HG03439 (cell line): ENCODE results near the gene HRH3.

Source experiments
- ATAC-seq: cut with Tn5 transposase; IDR thresholded peaks from one replicate; pipeline ENCODE4 v1.9.1; 2021; ENCODE audit warnings: mild to moderate bottlenecking, moderate library complexity; ENCODE audit not compliant: unreplicated experiment

HRH3 gene

GRCh38 chr20:62244644-62245108 lies 24.6 kb upstream of the HRH3 start:
- no peak for ATAC-seq

DNA sequence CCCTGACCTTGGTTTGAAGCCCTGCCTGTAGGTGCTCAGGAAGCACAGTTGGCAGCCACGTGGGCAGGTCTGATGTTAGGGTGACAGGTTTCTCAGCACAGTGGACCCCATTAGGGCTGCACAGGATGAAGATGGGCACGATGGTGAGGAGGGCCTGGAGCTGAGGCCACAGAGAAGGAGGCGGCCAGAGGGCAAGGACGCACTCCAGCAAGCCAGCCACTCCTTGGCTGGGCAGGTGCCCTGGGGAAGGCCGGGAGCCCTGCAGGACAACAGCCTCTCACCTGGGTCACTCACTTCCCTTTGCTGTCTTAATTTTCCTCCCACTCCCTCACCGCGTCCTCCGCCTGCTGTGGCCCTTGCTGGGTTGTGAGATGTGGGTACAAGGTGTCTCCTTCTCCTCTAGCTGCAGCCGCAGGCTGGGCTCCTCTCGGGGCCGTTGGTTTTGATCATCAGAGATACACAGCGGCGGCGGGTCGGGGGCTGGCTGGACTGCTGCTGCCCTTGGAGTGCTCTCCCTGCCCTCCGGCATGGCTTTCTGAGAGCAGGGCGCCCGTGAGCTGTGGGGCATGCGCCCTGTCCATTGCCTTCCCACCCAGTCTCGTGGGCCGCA lies 23.9 kb upstream of the HRH3 start:
- ATAC-seq: no peak

- ATAC-seq: no peak
Measured at GRCh38 chr20:62243106-62243505, 23.0 kb upstream of the HRH3 start.

GRCh38 chr20:62242176-62242575 lies 22.1 kb upstream of the HRH3 start:
- ATAC-seq: no peak

DNA sequence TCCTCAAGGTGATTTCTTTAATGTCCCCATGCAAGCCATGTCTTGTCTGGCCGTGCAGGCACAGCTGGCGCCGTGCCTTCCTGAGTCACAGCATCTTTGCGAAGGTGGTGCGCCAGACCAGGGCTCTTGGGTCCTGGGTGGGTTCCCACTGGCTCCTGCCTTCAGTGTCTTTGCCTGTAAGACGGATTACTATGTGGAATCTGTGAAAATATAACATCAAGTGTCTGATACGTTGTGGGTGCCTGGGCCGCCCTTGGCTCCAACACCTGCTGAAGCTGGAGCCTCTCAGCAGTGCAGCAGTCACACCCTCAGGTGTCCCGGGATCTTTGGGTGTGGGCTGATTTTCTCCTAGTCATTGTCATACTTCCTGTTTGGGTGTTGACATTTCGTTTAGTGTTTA lies 21.4 kb upstream of the HRH3 start:
- ATAC-seq: no peak

DNA sequence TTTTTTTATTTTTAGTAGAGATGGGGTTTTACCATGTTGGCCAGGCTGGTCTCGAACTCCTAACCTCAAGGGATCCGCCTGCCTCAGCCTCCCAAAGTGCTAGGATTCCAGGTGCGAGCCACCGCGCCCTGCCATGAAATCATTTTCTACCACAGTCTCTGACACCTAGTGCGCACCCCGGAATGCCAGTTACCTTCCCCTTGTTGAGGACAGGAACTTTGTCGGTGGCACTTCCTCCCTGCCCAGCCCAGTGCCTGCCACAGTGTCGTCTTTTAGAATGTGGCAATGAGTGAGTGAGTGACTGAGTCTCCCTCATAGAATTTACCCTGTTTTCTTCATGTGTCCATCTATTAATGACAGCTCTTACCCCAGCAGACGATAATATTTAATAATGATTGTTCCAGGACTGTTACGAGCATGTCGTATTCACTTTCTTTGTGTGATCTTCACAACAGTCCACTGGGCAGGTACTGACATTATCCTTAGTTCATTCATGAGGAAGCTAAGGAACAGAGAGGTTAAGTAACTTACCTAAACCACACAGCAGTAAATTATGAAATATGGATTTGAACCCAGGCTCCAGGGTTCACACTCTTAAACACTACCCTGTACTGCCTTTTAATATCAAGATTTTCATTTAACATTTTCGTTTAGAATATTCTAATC lies 20.1 kb upstream of the HRH3 start:
- ATAC-seq: no peak

DNA sequence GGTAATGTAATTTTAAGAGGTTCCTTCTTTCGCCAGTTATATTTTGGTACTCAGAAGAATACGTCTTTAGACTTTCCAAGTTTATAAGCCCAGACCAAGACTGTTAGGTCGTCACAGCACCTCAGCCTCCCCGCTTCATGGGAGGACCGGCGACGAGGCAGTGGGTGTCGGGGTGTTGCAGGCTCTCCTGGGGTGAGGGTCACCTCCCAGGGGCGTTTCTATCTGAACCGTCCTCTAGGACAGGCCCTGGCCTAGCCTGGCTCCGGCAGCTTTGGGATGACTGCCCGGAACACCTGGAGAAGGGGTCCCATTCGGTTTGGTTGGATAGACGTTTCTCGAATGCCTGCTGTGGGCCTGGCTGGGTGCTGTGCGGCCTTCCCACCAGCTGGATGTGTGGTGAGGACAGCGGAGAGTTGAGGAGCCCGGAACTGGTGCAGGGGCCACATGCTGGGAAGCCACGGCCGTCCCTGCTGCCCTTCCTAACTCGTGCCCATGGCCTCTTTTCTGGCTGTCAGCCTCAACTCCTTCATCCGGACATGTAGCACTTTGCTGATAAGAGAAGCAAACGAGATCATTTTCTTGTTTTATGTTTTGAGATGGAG lies 19.3 kb upstream of the HRH3 start:
- no peak for ATAC-seq

GRCh38 chr20:62238569-62239277 lies 18.6 kb upstream of the HRH3 start:
- ATAC-seq: peak; percentile 1

GRCh38 chr20:62237801-62238568 lies 17.9 kb upstream of the HRH3 start, which contains the start of gene OSBPL2:
TSS of gene OSBPL2 (plus strand) at chr20:62238521. CDS start at chr20:62256185, 17,664 bp downstream.
- ATAC-seq: peak; percentile 96

GRCh38 chr20:62237514-62237800 lies 17.4 kb upstream of the HRH3 start:
- ATAC-seq: no peak

GRCh38 chr20:62236766-62237513 lies 16.9 kb upstream of the HRH3 start:
- ATAC-seq: no peak

GRCh38 chr20:62236200-62236599 lies 16.1 kb upstream of the HRH3 start:
- no peak for ATAC-seq

GRCh38 chr20:62235777-62236157 lies 15.7 kb upstream of the HRH3 start:
- no peak for ATAC-seq

DNA sequence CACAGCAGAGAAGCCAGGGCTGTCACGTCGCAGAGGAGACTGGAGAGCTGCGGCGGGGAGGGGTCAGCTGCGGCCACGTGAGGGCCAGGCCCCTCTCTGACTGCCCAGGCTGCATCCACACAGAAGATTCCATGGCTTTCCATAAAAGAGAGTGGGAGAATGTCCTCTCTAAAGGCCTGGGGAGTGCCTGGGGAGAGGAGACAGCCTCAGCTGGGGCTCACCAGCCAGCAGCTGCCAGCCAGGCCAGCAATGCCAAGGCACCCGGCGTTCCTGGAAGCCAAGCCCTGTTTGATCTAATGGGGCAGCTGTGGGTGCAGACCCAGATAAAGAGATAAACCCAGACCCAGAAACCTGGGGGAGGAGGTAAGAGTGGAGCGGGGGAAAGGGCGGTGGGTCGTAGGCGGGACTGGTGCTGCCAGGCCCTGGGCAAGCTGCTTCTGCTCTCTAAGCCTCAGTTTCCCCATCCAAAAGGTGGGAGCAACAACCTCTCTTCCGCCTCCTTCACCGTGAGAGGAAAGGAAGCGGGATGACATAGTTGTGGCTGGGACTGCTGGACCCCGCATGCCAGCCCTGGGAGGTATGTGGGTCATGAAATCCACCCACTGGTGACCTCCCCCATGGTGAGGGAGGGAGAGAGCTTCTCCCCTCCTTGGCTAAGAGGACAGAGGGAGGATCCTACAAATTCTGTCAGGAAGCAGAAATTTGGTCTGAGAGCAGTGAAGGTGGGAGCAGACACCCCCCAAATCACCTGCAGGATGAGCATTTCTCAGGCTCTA lies 15.1 kb upstream of the HRH3 start:
- ATAC-seq: no peak

DNA sequence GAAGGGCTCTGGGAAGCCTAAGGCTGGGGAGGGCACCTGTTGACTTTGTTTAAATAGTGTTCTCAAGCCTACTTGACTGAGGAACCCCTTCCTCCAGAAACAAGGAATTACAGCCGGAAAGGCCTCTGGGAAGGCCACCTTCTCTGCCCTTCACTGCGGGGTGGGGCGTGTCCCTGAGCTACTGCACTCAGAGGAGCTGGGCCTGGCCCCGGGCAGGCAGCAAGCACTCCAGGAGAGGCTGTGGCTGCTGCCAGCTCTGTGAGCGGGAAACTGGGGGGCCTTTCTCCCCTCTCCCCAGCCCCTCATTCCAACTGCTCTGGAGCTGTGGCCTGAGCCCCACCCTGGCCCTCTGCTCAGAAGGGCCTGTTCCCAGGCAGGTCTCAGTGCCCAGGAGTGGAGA lies 14.3 kb upstream of the HRH3 start:
- no peak for ATAC-seq

- ATAC-seq: no peak
Measured at GRCh38 chr20:62233684-62234083, 13.6 kb upstream of the HRH3 start.

- no peak for ATAC-seq
Measured at GRCh38 chr20:62232770-62233645, 12.9 kb upstream of the HRH3 start.

DNA sequence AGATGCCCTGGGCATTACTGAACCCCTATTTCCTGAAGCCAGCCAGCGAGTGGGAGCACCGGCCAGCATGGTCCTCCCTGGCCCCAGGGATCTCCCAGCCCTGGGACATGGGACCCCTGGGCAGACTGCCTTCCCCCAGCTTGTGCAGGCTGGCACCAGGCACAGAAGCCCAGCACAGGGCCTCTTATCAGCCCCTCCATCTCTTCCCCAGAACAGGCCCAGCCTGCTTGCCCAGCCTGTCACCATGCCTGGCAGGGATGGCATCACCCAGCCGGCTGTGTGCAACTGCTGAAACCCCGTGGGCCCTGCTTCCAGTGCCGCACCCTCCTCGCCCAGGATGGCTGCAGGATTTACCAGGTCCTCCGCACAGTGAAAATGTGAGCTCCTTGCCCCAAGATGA lies 12.1 kb upstream of the HRH3 start:
- ATAC-seq: no peak

DNA sequence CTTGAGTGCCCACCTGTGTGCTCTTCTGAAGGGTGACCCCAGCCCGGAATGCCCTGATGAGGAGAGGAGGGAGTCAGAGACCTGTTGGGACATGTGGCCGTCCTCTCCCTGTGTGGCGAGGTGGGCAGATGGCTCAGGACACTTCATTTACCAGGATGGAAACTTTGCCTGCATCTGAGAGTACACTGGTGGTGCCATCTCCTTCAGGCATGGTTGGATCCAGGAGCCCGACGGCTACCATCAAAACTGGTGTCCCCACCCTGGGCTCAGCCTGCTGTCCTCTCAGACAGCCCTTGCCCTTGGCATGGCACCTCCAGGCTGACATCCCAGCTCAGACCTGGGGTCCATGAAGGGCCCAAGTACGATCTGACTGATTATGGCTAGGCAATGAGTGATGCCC lies 11.2 kb upstream of the HRH3 start:
- no peak for ATAC-seq
